MM.1S (cell line): ENCODE data around the gene AKAP8L.

Experiments used
- DNase-seq: peaks from one replicate; pipeline ENCODE4 v3.0.0-alpha.2; 2015
- H2AFZ ChIP-seq: fragments of 300-600 bp; sonication (generic); 2 replicates; pipeline ENCODE4 v1.6.0; 2016; ENCODE audit warnings: antibody characterized with exemption, low read length
- H3F3A ChIP-seq: fragments of 300-600 bp; sonication (generic); 2 replicates; pipeline ENCODE4 v1.6.1; 2016; ENCODE audit warnings: mild to moderate bottlenecking, antibody characterized with exemption, low read length, moderate library complexity, mixed read lengths; ENCODE audit not compliant: insufficient read depth
- H3K27ac ChIP-seq: fragments of 300-600 bp; sonication (generic); 2 replicates; pipeline ENCODE4 v1.5.1; 2016; ENCODE audit warnings: mild to moderate bottlenecking, low read length
- H3K27me3 ChIP-seq: fragments of 300-600 bp; sonication (generic); replicated peaks from 2 replicates; pipeline ENCODE4 v1.6.0; 2016; ENCODE audit warnings: low read length; ENCODE audit not compliant: insufficient read depth
- H3K36me3 ChIP-seq: fragments of 300-600 bp; sonication (generic); replicated peaks from 2 replicates; pipeline ENCODE4 v1.6.1; 2016; ENCODE audit warnings: mild to moderate bottlenecking, low read length, mixed read lengths; ENCODE audit not compliant: insufficient read depth
- H3K4me1 ChIP-seq: fragments of 300-600 bp; sonication (generic); 2 replicates; pipeline ENCODE4 v1.6.1; 2016; ENCODE audit warnings: low read length, mixed read lengths
- H3K4me2 ChIP-seq: fragments of 300-600 bp; sonication (generic); 2 replicates; pipeline ENCODE4 v1.6.0; 2016; ENCODE audit warnings: low read depth, low read length
- H3K4me3 ChIP-seq: fragments of 300-600 bp; sonication (generic); 2 replicates; pipeline ENCODE4 v1.5.1; 2016; ENCODE audit warnings: low read length, mixed read lengths
- H3K79me2 ChIP-seq: fragments of 300-600 bp; sonication (generic); 2 replicates; pipeline ENCODE4 v1.6.1; 2016; ENCODE audit warnings: mixed run types, low read length, mixed read lengths
- H3K9ac ChIP-seq: fragments of 300-600 bp; sonication (generic); 2 replicates; pipeline ENCODE4 v1.6.1; 2016; ENCODE audit warnings: low read length, mixed read lengths
- H3K9me2 ChIP-seq: fragments of 300-600 bp; sonication (generic); replicated peaks from 2 replicates; pipeline ENCODE4 v1.6.1; 2016; ENCODE audit warnings: mild to moderate bottlenecking, low read length, mixed read lengths; ENCODE audit not compliant: insufficient read depth
- H3K9me3 ChIP-seq: fragments of 300-600 bp; sonication (generic); replicated peaks from 2 replicates; pipeline ENCODE4 v1.6.1; 2016; ENCODE audit warnings: mild to moderate bottlenecking, low read length, mixed read lengths; ENCODE audit not compliant: insufficient read depth
- H4K20me1 ChIP-seq: fragments of 300-600 bp; sonication (generic); 2 replicates; pipeline ENCODE4 v1.6.1; 2016; ENCODE audit warnings: mild to moderate bottlenecking, low read length, moderate library complexity, mixed read lengths; ENCODE audit not compliant: insufficient read depth
- CTCF ChIP-seq: fragments of 300-600 bp; sonication (generic); IDR thresholded peaks from 2 replicates; pipeline ENCODE4 v1.5.1; 2016; ENCODE audit warnings: antibody characterized with exemption, low read length, mixed read lengths
- EZH2 ChIP-seq: fragments of 300-600 bp; sonication (generic); optimal IDR thresholded peaks from 2 replicates; pipeline ENCODE3; 2017; ENCODE audit warnings: low read depth, mild to moderate bottlenecking, antibody characterized with exemption, low read length, mixed read lengths
- EZH2phosphoT487 ChIP-seq: fragments of 300-600 bp; sonication (generic); IDR thresholded peaks from 2 replicates; pipeline ENCODE4 v1.6.1; 2018; ENCODE audit warnings: antibody characterized with exemption, low read length

AKAP8L gene

GRCh38 chr19:15438124-15438496 is 19.3 kb upstream of the AKAP8L start:
- Histone ChIP-seq H3K9ac (no peak overlapping the region), H3K27me3 (peaks cover 21% of the 10 kb centered on the region), H3K36me3 (no peaks in the 10 kb centered on the region), H3K4me3 (no peak overlapping the region), H3K4me1 (peaks cover under 1% of the 10 kb centered on the region; the same call in 1 of the 2 replicates), H2AFZ (no peak overlapping the region), H3K9me3 (no peaks in the 10 kb centered on the region), H4K20me1 (no peaks in the 10 kb centered on the region), H3F3A (peaks cover 4% of the 10 kb centered on the region; the same call in 1 of the 2 replicates), H3K9me2 (no peaks in the 10 kb centered on the region), H3K27ac (no peak overlapping the region), H3K4me2 (no peak overlapping the region), H3K79me2 (no peaks in the 10 kb centered on the region)
- no peak for DNase-seq
- TF ChIP-seq EZH2phosphoT487 (no peak), EZH2 (no peak), CTCF (no peak)

GRCh38 chr19:15437355-15438123 is 18.8 kb upstream of the AKAP8L start:
- no peak overlapping the region for H3K27ac ChIP-seq
- no peaks in the 10 kb centered on the region for H3K9me3 ChIP-seq
- no peak overlapping the region for H3K4me2 ChIP-seq
- H3K79me2 ChIP-seq, result no peaks in the 10 kb centered on the region
- peaks cover 3% of the 10 kb centered on the region; the same call in 1 of the 2 replicates for H3K4me1 ChIP-seq
- DNase-seq, result no peak
- H3K36me3 ChIP-seq, result no peaks in the 10 kb centered on the region
- no peak overlapping the region for H3K9ac ChIP-seq
- peaks cover 4% of the 10 kb centered on the region; the same call in 1 of the 2 replicates for H3F3A ChIP-seq
- H3K9me2 ChIP-seq, result no peaks in the 10 kb centered on the region
- no peak for TF ChIP-seq EZH2phosphoT487
- no peak for TF ChIP-seq EZH2
- TF ChIP-seq CTCF, result no peak
- no peak overlapping the region for H2AFZ ChIP-seq
- no peak overlapping the region for H3K4me3 ChIP-seq
- H3K27me3 ChIP-seq, result peaks cover 21% of the 10 kb centered on the region
- H4K20me1 ChIP-seq, result no peaks in the 10 kb centered on the region

- no peaks in the 10 kb centered on the region for H4K20me1 ChIP-seq
- H3K27ac ChIP-seq, result no peak overlapping the region
- H3K4me1 ChIP-seq, result peaks cover 3% of the 10 kb centered on the region; the same call in 1 of the 2 replicates
- H3K4me2 ChIP-seq, result no peak overlapping the region
- peaks cover 5% of the 10 kb centered on the region for H3K79me2 ChIP-seq
- no peaks in the 10 kb centered on the region for H3K36me3 ChIP-seq
- H3K4me3 ChIP-seq, result no peak overlapping the region
- no peak overlapping the region for H2AFZ ChIP-seq
- no peak for DNase-seq
- H3K9me2 ChIP-seq, result no peaks in the 10 kb centered on the region
- H3K9ac ChIP-seq, result no peak overlapping the region
- no peaks in the 10 kb centered on the region for H3K9me3 ChIP-seq
- H3F3A ChIP-seq, result peaks cover 4% of the 10 kb centered on the region; the same call in 1 of the 2 replicates
- H3K27me3 ChIP-seq, result peaks cover 21% of the 10 kb centered on the region
- TF ChIP-seq EZH2, result no peak
Observed at GRCh38 chr19:15436826-15437110, 18.0 kb upstream of the AKAP8L start.
